Body of pancreas (tissue), 4 donors: ENCODE results near the gene OVCH1.

Experiments
- POLR2A ChIP-seq, 3 donors: fragments of 450-650 bp; IDR thresholded peaks; one replicate each; pipeline ENCODE4 v1.6.1; 2016; ENCODE audit warnings: antibody characterized with exemption in 3 of 3, mild to moderate bottlenecking in 2 of 3
- TF ChIP-seq, protein P1 (sequence below), 7 experiments: fragments of 450-650 bp in 4 of 7; fragments of 200-600 bp in 3 of 7; sonication (generic) in 3 of 7; IDR thresholded peaks; one replicate each; pipeline ENCODE4 v1.5.1; 2016 to 2019; ENCODE audit warnings: antibody characterized with exemption in 7 of 7

GRCh38 chr12:29430716-29431044, 66.8 kb downstream of the OVCH1 start:
- no peak for TF ChIP-seq POLR2A (IDR thresholded peaks at IDR 0.05)
- TF ChIP-seq, protein P1, sequence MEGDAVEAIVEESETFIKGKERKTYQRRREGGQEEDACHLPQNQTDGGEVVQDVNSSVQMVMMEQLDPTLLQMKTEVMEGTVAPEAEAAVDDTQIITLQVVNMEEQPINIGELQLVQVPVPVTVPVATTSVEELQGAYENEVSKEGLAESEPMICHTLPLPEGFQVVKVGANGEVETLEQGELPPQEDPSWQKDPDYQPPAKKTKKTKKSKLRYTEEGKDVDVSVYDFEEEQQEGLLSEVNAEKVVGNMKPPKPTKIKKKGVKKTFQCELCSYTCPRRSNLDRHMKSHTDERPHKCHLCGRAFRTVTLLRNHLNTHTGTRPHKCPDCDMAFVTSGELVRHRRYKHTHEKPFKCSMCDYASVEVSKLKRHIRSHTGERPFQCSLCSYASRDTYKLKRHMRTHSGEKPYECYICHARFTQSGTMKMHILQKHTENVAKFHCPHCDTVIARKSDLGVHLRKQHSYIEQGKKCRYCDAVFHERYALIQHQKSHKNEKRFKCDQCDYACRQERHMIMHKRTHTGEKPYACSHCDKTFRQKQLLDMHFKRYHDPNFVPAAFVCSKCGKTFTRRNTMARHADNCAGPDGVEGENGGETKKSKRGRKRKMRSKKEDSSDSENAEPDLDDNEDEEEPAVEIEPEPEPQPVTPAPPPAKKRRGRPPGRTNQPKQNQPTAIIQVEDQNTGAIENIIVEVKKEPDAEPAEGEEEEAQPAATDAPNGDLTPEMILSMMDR (IDR thresholded peaks at IDR 0.05): no peak
